Mucosa of rectum (tissue), 2 donors: ENCODE data around the gene SUV39H1.

Source experiments
- H3K27ac ChIP-seq, 2 donors: one replicate each; pipeline ENCODE4 v1.7.0; 2013; ENCODE audit warnings: inconsistent platforms in 2 of 2, low read depth in 2 of 2, low read length in 2 of 2
- H3K27me3 ChIP-seq, 2 donors: one replicate each; pipeline ENCODE4 v1.7.0; 2013; ENCODE audit warnings: low read length in 2 of 2; ENCODE audit not compliant: control insufficient read depth in 2 of 2, insufficient read depth in 2 of 2
- H3K36me3 ChIP-seq, 2 donors: one replicate each; pipeline ENCODE4 v1.7.0; 2013; ENCODE audit warnings: low read length in 2 of 2; ENCODE audit not compliant: control insufficient read depth in 2 of 2, insufficient read depth in 2 of 2
- H3K4me1 ChIP-seq, 2 donors: one replicate each; pipeline ENCODE4 v1.7.0; 2013; ENCODE audit warnings: low read length in 2 of 2, mild to moderate bottlenecking in 1 of 2; ENCODE audit not compliant: control insufficient read depth in 2 of 2, insufficient read depth in 2 of 2
- H3K4me3 ChIP-seq, 2 donors: one replicate each; pipeline ENCODE4 v1.7.0; 2013; ENCODE audit warnings: low read length in 2 of 2
- H3K9ac ChIP-seq, 2 donors: one replicate each; pipeline ENCODE4 v1.7.0; 2013; ENCODE audit warnings: low read length in 2 of 2, low read depth in 1 of 2, mild to moderate bottlenecking in 1 of 2
- H3K9me3 ChIP-seq, 2 donors: one replicate each; pipeline ENCODE4 v1.7.0; 2013; ENCODE audit warnings: low read length in 2 of 2; ENCODE audit not compliant: control insufficient read depth in 2 of 2
- donor health status: healthy.
- donor health status: Normal muscosa, but diverticular disease.

SUV39H1 gene

DNA sequence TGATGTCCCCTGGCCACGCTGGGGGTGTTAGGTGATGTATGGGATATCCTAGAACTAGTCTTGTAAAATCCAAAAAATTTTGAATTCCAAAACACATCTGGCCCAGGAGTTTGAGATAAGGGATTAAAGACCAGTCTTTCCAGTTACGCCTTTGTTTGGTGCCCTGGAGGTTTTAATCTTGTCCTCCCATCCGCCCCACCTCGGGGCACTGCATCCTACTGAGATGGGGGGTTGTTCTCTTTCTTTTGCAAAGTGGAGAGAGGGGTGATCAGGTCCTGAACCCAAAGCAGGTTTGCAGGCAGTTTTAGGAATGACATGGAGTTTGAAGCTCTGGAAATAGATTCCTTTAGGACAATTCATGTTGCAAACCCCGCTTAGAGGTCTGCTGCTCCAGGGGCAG lies 1.8 kb downstream of the SUV39H1 start:
- Histone ChIP-seq H3K9ac (no peak overlapping the region), H3K27me3 (no peaks in the 10 kb centered on the region), H3K4me3 (no peak overlapping the region), H3K9me3 (no peaks in the 10 kb centered on the region), H3K4me1 (peaks cover 0 to 8% of the 10 kb centered on the region in 2 donors), H3K27ac (no peak overlapping the region), H3K36me3 (peaks cover 0 to 19% of the 10 kb centered on the region in 2 donors)

DNA sequence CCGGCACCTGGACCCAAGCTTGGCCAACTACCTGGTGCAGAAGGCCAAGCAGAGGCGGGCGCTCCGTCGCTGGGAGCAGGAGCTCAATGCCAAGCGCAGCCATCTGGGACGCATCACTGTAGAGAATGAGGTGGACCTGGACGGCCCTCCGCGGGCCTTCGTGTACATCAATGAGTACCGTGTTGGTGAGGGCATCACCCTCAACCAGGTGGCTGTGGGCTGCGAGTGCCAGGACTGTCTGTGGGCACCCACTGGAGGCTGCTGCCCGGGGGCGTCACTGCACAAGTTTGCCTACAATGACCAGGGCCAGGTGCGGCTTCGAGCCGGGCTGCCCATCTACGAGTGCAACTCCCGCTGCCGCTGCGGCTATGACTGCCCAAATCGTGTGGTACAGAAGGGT lies 3.7 kb downstream of the SUV39H1 start:
- Histone ChIP-seq H3K36me3 (peaks cover 0 to 19% of the 10 kb centered on the region in 2 donors), H3K4me3 (no peak overlapping the region), H3K4me1 (peaks cover 0 to 13% of the 10 kb centered on the region in 2 donors), H3K27me3 (no peaks in the 10 kb centered on the region), H3K9ac (no peak overlapping the region), H3K27ac (no peak overlapping the region), H3K9me3 (no peaks in the 10 kb centered on the region)

DNA sequence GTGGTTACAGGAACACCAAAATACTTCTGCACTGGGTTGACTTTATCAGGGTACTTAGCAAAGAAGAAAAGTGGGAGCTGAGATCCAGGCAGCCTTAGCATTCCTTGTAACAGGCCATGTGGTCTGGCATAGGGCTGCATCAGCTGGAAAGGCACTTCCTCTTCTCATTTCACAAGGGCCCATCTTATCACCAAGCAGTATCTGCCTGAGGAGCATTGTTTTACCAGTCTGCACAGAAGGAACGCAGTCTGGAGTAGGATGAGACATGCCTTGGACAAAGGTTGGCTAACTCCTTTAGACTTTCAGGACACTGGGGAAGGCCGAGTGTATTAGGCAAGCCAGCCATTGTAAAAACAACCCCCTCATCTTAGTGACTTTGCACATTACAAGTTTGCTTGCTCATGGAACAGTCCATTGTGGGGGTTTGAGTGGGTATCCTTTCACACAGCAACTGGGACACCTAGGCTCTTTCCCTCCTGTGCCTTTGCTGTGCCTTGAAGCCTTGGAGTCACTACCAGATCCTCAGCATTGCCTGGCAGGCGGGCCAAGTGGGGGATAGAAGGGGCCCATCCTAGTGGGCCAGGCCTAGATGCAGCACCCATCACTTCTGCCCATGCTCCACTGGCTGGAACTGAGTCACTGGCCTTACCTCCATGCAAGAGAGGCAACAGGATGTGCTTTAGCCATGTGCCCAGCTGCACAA lies 4.6 kb downstream of the SUV39H1 start:
- Histone ChIP-seq H3K27me3 (no peaks in the 10 kb centered on the region), H3K9me3 (no peaks in the 10 kb centered on the region), H3K4me1 (peaks cover 0 to 7% of the 10 kb centered on the region in 2 donors), H3K27ac (no peak overlapping the region), H3K4me3 (no peak overlapping the region), H3K9ac (no peak overlapping the region), H3K36me3 (peaks cover 0 to 19% of the 10 kb centered on the region in 2 donors)

DNA sequence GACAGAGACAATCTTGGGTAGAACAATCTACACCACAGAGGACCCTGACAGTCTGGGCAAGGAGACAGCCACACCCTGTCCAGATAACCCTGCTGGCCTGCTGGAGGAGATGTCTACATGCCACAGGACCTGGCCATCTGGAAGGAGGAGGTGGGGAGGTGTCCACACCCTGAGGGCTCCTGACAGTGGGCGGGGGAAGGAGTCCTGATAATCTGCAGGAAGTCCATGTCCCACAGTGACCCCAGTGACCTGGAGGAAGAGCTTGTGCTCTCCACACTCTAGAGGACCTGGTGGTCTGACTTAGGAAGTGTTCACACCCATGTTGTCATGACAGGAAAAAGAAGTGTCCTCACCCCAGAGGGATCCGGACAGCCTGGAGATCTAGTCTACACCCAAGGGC lies 5.5 kb downstream of the SUV39H1 start:
- Histone ChIP-seq H3K36me3 (peaks cover 0 to 19% of the 10 kb centered on the region in 2 donors), H3K9ac (no peak overlapping the region), H3K9me3 (no peaks in the 10 kb centered on the region), H3K27me3 (no peaks in the 10 kb centered on the region), H3K4me3 (no peak overlapping the region), H3K4me1 (peaks cover 0 to 5% of the 10 kb centered on the region in 2 donors), H3K27ac (no peak overlapping the region)

DNA sequence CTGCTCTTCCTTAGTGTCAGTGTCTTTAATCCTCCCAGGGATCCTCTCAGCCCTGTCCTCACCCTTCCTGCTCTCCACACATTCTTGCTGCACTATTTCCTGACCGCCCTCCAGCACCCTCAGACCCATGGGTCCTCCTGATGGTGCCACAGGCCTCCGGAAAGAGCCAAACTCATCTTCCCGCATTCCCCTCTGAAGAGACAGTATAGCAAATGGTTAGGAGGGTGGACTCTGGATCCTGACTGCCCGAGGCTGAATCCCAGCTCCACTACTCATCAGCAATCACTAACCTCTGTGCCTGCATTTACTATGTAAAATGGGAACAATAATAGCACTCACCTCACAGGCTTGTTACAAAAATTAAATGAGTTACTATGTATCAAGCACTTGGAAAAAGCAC lies 6.2 kb downstream of the SUV39H1 start:
- H3K9me3 ChIP-seq, result no peaks in the 10 kb centered on the region
- no peak overlapping the region for H3K9ac ChIP-seq
- peaks cover 0 to 5% of the 10 kb centered on the region in 2 donors for H3K4me1 ChIP-seq
- H3K36me3 ChIP-seq, result peaks cover 0 to 21% of the 10 kb centered on the region in 2 donors
- H3K27ac ChIP-seq, result no peak overlapping the region
- H3K4me3 ChIP-seq, result no peak overlapping the region
- H3K27me3 ChIP-seq, result peaks cover 0 to under 1% of the 10 kb centered on the region in 2 donors

DNA sequence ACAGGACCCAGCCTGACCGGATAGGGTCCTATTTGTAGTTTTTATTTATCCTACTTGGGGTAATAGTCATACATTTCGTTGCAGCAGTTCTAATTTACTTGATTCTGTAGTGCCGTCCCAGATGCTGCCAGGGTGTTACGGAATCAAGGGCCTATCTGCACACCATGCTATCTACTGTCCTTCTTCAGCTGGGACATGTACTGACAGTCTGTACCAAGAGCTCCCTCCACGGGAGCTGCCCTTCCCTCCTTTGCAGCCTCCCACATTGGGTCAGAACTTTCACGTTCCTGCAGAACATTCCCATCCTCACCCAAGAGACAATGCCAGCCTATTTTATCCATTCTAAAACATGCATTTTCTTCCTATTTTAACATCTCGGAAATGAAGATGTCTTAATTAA lies 6.7 kb downstream of the SUV39H1 start:
- Histone ChIP-seq H3K27me3 (peaks cover 0 to 2% of the 10 kb centered on the region in 2 donors), H3K9me3 (no peaks in the 10 kb centered on the region), H3K4me1 (peaks cover 0 to 5% of the 10 kb centered on the region in 2 donors), H3K36me3 (peaks cover 0 to 22% of the 10 kb centered on the region in 2 donors), H3K27ac (no peak overlapping the region), H3K9ac (no peak overlapping the region), H3K4me3 (no peak overlapping the region)

DNA sequence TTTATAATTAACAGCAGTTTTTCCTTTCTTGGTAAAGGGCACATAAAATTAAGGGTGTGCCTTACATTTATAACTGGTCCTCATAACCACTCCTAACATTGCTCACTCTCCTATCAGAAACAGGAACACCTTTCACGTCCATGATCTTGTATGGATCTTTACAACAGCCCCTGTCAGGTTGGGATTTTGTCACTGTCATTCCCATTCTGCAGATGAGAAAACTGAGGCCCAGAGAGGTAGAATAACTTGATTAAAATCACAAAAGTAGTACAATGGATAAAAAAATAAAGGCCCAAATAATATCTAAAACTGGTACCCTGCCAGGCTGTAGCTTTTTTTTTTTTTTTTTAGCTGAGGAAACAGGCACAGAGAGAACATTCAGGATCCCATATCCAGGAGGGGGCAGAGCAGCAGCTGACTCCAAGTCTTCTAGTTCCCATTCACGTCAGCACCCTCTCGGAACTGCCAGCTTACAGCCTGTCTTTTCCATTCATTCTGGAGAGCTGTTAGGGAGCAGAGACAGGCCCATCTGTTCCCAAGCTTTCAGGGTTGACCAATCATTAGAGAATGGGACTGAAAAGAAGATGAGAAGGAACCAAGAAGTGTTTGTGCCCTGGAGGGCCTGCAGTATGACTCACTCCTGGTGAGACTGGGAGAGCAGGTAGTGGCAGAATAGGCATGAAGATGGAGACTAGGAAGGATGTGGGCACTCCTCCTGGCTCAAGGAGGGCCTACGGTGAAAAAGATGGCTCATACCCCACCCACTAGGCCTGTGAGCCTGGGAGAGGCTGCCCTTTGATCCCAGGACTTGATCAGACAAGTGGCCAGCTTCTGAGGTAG lies 7.3 kb downstream of the SUV39H1 start:
- Histone ChIP-seq H3K4me1 (peaks cover 0 to 5% of the 10 kb centered on the region in 2 donors), H3K4me3 (no peak overlapping the region), H3K9me3 (no peaks in the 10 kb centered on the region), H3K27ac (no peak overlapping the region), H3K9ac (no peak overlapping the region), H3K36me3 (peaks cover 0 to 22% of the 10 kb centered on the region in 2 donors), H3K27me3 (peaks cover 0 to 2% of the 10 kb centered on the region in 2 donors)

DNA sequence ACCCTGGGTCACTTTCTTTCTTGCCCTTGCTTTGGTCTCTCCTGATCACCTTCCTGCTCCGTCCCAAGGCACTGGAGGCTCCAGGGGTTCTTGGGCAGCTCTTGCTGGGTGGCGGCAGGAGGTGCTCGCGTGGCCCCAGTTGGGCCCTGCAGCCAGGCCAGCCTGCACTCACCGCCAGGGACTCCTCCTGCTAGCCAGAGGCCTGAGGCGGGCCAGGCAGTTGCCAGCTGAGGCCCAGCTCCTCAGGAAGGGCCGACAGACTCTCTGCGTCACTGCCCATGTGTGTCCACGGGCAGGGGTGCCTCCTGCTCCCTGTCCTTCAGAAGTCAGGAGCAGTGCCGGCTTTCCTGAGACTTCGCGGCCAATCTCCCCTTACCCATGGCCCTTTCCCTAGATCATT lies 9.3 kb downstream of the SUV39H1 start:
- Histone ChIP-seq H3K4me1 (peaks cover 0 to 5% of the 10 kb centered on the region in 2 donors), H3K9ac (no peak overlapping the region), H3K36me3 (peaks cover 0 to 13% of the 10 kb centered on the region in 2 donors), H3K9me3 (no peaks in the 10 kb centered on the region), H3K4me3 (no peak overlapping the region), H3K27me3 (peaks cover 0 to 2% of the 10 kb centered on the region in 2 donors), H3K27ac (no peak overlapping the region)

DNA sequence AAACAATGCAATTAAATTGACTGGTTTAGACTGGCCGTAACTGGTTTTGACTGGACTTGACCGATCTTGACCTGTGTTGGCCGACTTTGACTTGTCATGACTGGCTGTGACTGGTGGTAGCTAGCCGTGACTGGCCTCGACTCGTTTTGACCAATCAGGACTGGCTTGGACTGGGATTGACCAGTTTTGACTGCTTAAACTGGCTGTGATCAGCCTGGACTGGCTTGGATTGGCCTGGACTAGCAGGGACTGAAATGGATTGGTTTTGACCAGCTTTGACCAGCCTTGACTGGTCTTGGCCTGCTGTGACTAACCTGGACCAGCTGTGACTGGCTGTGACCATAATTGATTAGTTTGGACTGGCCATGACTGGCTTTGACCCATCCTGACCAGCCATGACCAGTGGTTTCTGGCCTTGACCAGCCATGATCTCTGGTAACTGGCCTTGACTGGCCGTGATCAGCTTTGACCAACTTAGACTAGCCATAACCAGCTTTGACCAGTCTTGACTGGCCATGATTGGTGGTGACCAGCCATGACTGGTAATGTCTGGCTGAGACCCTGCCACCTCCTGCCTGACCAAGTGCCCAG lies 13.1 kb downstream of the SUV39H1 start:
- peaks cover 0 to 3% of the 10 kb centered on the region in 2 donors for H3K4me1 ChIP-seq
- H3K9ac ChIP-seq, result no peak overlapping the region
- H3K4me3 ChIP-seq, result no peak overlapping the region
- H3K36me3 ChIP-seq, result peaks cover 0 to 3% of the 10 kb centered on the region in 2 donors
- H3K27me3 ChIP-seq, result peaks cover 2 to 5% of the 10 kb centered on the region in 2 donors
- no peak overlapping the region for H3K27ac ChIP-seq
- H3K9me3 ChIP-seq, result no peaks in the 10 kb centered on the region
